ENCODE results near the gene LCE3D.

DNA sequence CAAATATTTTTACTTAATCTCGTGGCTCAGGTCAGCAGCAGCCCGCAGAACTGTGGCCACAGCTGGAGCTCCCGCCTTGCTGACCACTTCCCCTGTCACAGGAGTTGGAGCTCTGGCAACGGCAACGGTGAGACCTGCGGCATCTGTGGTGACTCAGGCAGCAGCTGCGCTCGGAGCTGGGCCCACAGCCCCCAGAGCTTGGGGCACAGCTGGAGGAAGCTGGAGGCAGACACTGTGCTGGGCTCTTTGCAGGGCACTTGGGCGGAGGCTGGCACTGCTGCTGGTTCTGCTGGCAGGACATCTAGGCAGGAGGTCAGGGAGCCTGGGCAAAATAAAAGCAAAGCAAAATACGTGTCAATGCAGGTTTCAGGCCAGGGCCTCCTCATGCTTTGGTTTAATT is 42.5 kb upstream of the LCE3D start, which contains the start of gene LCE3A:
- TF ChIP-seq, protein P1, sequence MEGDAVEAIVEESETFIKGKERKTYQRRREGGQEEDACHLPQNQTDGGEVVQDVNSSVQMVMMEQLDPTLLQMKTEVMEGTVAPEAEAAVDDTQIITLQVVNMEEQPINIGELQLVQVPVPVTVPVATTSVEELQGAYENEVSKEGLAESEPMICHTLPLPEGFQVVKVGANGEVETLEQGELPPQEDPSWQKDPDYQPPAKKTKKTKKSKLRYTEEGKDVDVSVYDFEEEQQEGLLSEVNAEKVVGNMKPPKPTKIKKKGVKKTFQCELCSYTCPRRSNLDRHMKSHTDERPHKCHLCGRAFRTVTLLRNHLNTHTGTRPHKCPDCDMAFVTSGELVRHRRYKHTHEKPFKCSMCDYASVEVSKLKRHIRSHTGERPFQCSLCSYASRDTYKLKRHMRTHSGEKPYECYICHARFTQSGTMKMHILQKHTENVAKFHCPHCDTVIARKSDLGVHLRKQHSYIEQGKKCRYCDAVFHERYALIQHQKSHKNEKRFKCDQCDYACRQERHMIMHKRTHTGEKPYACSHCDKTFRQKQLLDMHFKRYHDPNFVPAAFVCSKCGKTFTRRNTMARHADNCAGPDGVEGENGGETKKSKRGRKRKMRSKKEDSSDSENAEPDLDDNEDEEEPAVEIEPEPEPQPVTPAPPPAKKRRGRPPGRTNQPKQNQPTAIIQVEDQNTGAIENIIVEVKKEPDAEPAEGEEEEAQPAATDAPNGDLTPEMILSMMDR (IDR thresholded peaks at IDR 0.05) = no peak
- TF ChIP-seq POLR2A (IDR thresholded peaks at IDR 0.05) = no peak
